Prostate gland (tissue), 2 donors: ENCODE results near the gene NDUFA11.

Experiments
- POLR2A ChIP-seq: fragments of 450-650 bp; IDR thresholded peaks from one replicate; pipeline ENCODE4 v1.6.1; 2016; ENCODE audit warnings: antibody characterized with exemption, mild to moderate bottlenecking
- TF ChIP-seq, protein P1 (sequence below), 4 experiments: fragments of 200-600 bp in 2 of 4; fragments of 450-650 bp in 2 of 4; sonication (generic) in 2 of 4; IDR thresholded peaks; 1 replicate in 3 of 4; 2 replicates in 1 of 4; pipeline ENCODE4 v1.5.1; 2016 to 2019; ENCODE audit warnings: antibody characterized with exemption in 4 of 4, mild to moderate bottlenecking in 2 of 4, moderate library complexity in 2 of 4

DNA sequence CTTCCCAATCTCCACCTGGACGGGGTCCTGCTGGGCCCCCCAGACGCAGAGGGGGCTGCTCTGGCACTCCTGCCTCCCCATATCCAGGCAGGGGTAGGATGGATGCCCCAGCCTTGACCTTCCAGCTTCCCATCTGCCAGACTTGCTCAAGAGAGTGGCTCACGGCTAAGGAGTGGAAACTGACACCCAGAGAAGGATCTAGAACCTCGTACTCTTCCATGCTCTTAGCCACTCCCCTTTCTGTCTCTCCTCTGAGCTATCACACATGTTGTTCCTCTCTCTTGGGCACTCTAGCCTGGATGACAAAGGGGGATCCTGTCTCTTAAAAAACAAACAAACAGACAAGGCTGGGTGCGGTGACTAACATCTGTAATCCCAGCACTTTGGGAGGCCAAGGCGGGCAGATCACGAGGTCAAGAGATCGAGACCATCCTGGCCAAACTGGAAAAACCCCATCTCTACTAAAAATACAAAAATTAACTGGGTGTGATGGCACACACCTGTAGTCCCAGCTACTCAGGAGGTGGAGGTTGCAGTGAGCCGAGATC, 21.1 kb downstream of the NDUFA11 start:
- TF ChIP-seq, protein P1, sequence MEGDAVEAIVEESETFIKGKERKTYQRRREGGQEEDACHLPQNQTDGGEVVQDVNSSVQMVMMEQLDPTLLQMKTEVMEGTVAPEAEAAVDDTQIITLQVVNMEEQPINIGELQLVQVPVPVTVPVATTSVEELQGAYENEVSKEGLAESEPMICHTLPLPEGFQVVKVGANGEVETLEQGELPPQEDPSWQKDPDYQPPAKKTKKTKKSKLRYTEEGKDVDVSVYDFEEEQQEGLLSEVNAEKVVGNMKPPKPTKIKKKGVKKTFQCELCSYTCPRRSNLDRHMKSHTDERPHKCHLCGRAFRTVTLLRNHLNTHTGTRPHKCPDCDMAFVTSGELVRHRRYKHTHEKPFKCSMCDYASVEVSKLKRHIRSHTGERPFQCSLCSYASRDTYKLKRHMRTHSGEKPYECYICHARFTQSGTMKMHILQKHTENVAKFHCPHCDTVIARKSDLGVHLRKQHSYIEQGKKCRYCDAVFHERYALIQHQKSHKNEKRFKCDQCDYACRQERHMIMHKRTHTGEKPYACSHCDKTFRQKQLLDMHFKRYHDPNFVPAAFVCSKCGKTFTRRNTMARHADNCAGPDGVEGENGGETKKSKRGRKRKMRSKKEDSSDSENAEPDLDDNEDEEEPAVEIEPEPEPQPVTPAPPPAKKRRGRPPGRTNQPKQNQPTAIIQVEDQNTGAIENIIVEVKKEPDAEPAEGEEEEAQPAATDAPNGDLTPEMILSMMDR (IDR thresholded peaks at IDR 0.05) = no peak
- no peak for TF ChIP-seq POLR2A
